HEK293 (cell line): ENCODE data around the gene NMRK2.

ENCODE experiments used
- CTCF ChIA-PET: fragments of 350-600 bp; formaldehyde crosslinking; extraction: SDS; loops from one replicate; lab custom pipeline; 2021; ENCODE audit warnings: antibody characterized with exemption; lab: Yijun Ruan, JAX
- POLR2A ChIA-PET: fragments of 300-600 bp; formaldehyde crosslinking; extraction: SDS; loops from one replicate; lab custom pipeline; 2020; ENCODE audit warnings: antibody characterized with exemption, inconsistent platforms; lab: Yijun Ruan, JAX
- H3K27ac ChIP-seq: fragments of 200-500 bp; sonication (Bioruptor generic); 2 replicates; pipeline ENCODE4 v1.5.1; 2014; ENCODE audit warnings: low read depth, low read length, control low read depth, inconsistent platforms; ENCODE audit errors: extremely low read depth
- H3K36me3 ChIP-seq, 2 experiments: fragments of 200-500 bp in 1 of 2; sonication (Bioruptor generic) in 1 of 2; 1 replicate in 1 of 2; 2 replicates in 1 of 2; pipeline ENCODE4 v1.5.1; 2014 to 2017; ENCODE audit warnings: inconsistent platforms in 2 of 2, low read length in 2 of 2; ENCODE audit not compliant: control insufficient read depth in 2 of 2, insufficient read depth in 1 of 2
- H3K4me1 ChIP-seq: fragments of 200-500 bp; sonication (Bioruptor generic); 2 replicates; pipeline ENCODE4 v1.5.1; 2014; ENCODE audit warnings: mild to moderate bottlenecking, low read length, inconsistent platforms; ENCODE audit not compliant: control insufficient read depth, insufficient read depth
- H3K4me3 ChIP-seq: 2 replicates; pipeline ENCODE4 v1.5.1; 2011; ENCODE audit warnings: low read depth, mild to moderate bottlenecking, control low read depth, low read length, moderate library complexity
- H3K9me3 ChIP-seq: fragments of 200-500 bp; sonication (Bioruptor generic); 2 replicates; pipeline ENCODE4 v1.5.1; 2014; ENCODE audit warnings: low read depth, low read length, inconsistent platforms; ENCODE audit not compliant: control insufficient read depth, insufficient read depth
- GFI1B ChIP-seq: fragments of 450-650 bp; formaldehyde crosslinking; IDR thresholded peaks from 2 replicates; pipeline ENCODE4 v1.5.1; 2016; ENCODE audit warnings: missing biosample characterization, missing genetic modification characterization
- SETDB1 ChIP-seq: IDR thresholded peaks from one replicate; pipeline ENCODE4 v1.6.1; 2017; ENCODE audit warnings: mild to moderate bottlenecking, low read length, moderate library complexity, mixed read lengths; ENCODE audit not compliant: insufficient read length
- TRIM28 ChIP-seq: IDR thresholded peaks from 2 replicates; pipeline ENCODE4 v1.6.1; 2011; ENCODE audit warnings: low read length, control low read depth, borderline replicate concordance
- ZNF146 ChIP-seq: fragments of 450-650 bp; formaldehyde crosslinking; IDR thresholded peaks from 2 replicates; pipeline ENCODE4 v1.5.1; 2016; ENCODE audit warnings: missing biosample characterization, missing genetic modification characterization
- ZNF223 ChIP-seq: fragments of 450-650 bp; formaldehyde crosslinking; IDR thresholded peaks from 2 replicates; pipeline ENCODE4 v1.5.1; 2016; ENCODE audit warnings: missing biosample characterization, missing genetic modification characterization
- ZNF274 ChIP-seq, 2 experiments: fragments of 200-500 bp in 1 of 2; fragments of 450-650 bp in 1 of 2; sonication (Bioruptor generic) in 1 of 2; formaldehyde crosslinking in 1 of 2; IDR thresholded peaks; 2 replicates each; pipeline versions ENCODE4 v1.5.1 to v1.6.1; 2014 to 2016; ENCODE audit warnings: borderline replicate concordance in 1 of 2, inconsistent platforms in 1 of 2, low read length in 1 of 2, missing biosample characterization in 1 of 2, missing genetic modification characterization in 1 of 2
- ZNF324 ChIP-seq: fragments of 450-650 bp; formaldehyde crosslinking; IDR thresholded peaks from 2 replicates; pipeline ENCODE4 v1.5.1; 2016; ENCODE audit warnings: missing biosample characterization, missing genetic modification characterization
- ZNF426 ChIP-seq: fragments of 450-650 bp; formaldehyde crosslinking; IDR thresholded peaks from 2 replicates; pipeline ENCODE4 v1.5.1; 2017; ENCODE audit warnings: missing biosample characterization, missing genetic modification characterization, mild to moderate bottlenecking, inconsistent platforms, moderate library complexity
- ZNF510 ChIP-seq: fragments of 450-650 bp; formaldehyde crosslinking; IDR thresholded peaks from 2 replicates; pipeline ENCODE4 v1.5.1; 2018; ENCODE audit warnings: mild to moderate bottlenecking, missing genetic modification characterization, missing biosample characterization; ENCODE audit not compliant: insufficient replicate concordance
- ZNF76 ChIP-seq: fragments of 450-650 bp; formaldehyde crosslinking; IDR thresholded peaks from 2 replicates; pipeline ENCODE4; 2016; ENCODE audit warnings: low read depth, missing biosample characterization, missing genetic modification characterization, borderline replicate concordance
- ZNF776 ChIP-seq: fragments of 450-650 bp; formaldehyde crosslinking; IDR thresholded peaks from 2 replicates; pipeline ENCODE4 v1.5.0; 2017; ENCODE audit warnings: missing biosample characterization, missing genetic modification characterization, borderline replicate concordance
- ZSCAN5A ChIP-seq: fragments of 450-650 bp; formaldehyde crosslinking; IDR thresholded peaks from 2 replicates; pipeline ENCODE4 v1.5.1; 2016; ENCODE audit warnings: missing biosample characterization, missing genetic modification characterization
- ZXDB ChIP-seq: fragments of 450-650 bp; formaldehyde crosslinking; IDR thresholded peaks from 2 replicates; pipeline ENCODE4 v1.5.1; 2016; ENCODE audit warnings: missing biosample characterization, missing genetic modification characterization
- TF ChIP-seq, protein P1 (sequence below): fragments of 450-650 bp; formaldehyde crosslinking; IDR thresholded peaks from 2 replicates; pipeline ENCODE4 v1.5.1; 2016; ENCODE audit warnings: missing biosample characterization, missing genetic modification characterization
- TF ChIP-seq, protein P2 (sequence below): fragments of 450-650 bp; formaldehyde crosslinking; IDR thresholded peaks from 2 replicates; pipeline ENCODE4 v1.5.1; 2016; ENCODE audit warnings: missing biosample characterization, missing genetic modification characterization
- TF ChIP-seq, protein P3 (sequence below): fragments of 450-650 bp; formaldehyde crosslinking; IDR thresholded peaks from 2 replicates; pipeline ENCODE4 v1.5.1; 2016; ENCODE audit warnings: missing biosample characterization, missing genetic modification characterization
- TF ChIP-seq, protein P4 (sequence below): fragments of 450-650 bp; formaldehyde crosslinking; IDR thresholded peaks from 2 replicates; pipeline ENCODE4 v1.5.1; 2017; ENCODE audit warnings: missing biosample characterization, missing genetic modification characterization

Gene NMRK2

DNA sequence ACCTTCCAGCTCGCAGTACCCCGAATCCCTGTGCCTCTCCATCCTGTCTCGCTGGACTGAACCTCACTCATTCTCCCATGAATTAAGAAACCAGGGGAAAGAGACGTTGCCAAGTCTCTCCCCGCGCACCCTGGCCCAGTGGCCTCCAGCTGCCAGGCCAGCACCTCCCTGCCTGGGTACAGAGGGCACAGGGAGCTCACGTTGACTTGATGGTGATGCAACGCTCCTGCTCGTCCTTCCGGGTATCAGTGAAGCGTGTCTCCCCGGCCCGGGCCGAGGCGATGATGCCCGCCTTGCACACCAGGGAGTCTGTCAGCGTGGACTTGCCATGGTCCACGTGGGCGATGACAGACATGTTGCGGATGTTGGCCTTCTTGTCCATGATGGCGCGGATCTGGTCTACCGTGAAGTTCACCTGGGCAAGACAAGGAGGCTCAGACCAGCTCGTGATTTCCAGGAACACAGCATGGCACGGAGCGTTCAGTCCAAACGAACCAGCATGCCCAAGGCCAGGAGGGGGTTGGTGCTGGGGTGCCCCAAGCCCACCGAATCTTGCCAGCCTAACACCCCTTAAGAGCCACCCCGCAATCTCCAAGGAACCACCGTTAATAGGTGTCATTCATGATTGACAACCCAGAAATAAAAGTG, 51.2 kb downstream of the NMRK2 start (continued):
- TF ChIP-seq GFI1B = no peak
- no peak for TF ChIP-seq ZNF510
- TF ChIP-seq ZNF274 (IDR thresholded peaks at IDR 0.05; ENCODE audit: low read length) = no peak
- no peak for TF ChIP-seq ZNF274 (tag by site-specific recombination; IDR thresholded peaks at IDR 0.05; ENCODE audit: borderline replicate concordance)
- no peak for TF ChIP-seq ZNF324 (tag by site-specific recombination)
- TF ChIP-seq ZNF223 (tag by site-specific recombination) = no peak
- TF ChIP-seq, protein P1, sequence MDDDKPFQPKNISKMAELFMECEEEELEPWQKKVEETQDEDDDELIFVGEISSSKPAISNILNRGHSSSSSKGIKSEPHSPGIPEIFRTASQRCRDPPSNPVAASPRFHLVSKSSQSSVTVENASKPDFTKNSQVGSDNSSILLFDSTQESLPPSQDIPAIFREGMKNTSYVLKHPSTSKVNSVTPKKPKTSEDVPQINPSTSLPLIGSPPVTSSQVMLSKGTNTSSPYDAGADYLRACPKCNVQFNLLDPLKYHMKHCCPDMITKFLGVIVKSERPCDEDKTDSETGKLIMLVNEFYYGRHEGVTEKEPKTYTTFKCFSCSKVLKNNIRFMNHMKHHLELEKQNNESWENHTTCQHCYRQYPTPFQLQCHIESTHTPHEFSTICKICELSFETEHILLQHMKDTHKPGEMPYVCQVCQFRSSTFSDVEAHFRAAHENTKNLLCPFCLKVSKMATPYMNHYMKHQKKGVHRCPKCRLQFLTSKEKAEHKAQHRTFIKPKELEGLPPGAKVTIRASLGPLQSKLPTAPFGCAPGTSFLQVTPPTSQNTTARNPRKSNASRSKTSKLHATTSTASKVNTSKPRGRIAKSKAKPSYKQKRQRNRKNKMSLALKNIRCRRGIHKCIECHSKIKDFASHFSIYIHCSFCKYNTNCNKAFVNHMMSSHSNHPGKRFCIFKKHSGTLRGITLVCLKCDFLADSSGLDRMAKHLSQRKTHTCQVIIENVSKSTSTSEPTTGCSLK (tag by site-specific recombination) = no peak
- TF ChIP-seq SETDB1 = no peak
- TF ChIP-seq, protein P2, sequence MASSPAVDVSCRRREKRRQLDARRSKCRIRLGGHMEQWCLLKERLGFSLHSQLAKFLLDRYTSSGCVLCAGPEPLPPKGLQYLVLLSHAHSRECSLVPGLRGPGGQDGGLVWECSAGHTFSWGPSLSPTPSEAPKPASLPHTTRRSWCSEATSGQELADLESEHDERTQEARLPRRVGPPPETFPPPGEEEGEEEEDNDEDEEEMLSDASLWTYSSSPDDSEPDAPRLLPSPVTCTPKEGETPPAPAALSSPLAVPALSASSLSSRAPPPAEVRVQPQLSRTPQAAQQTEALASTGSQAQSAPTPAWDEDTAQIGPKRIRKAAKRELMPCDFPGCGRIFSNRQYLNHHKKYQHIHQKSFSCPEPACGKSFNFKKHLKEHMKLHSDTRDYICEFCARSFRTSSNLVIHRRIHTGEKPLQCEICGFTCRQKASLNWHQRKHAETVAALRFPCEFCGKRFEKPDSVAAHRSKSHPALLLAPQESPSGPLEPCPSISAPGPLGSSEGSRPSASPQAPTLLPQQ (tag by site-specific recombination) = 0 out of 2 replicates have a peak, but pooled peaks have one; percentile 22

DNA sequence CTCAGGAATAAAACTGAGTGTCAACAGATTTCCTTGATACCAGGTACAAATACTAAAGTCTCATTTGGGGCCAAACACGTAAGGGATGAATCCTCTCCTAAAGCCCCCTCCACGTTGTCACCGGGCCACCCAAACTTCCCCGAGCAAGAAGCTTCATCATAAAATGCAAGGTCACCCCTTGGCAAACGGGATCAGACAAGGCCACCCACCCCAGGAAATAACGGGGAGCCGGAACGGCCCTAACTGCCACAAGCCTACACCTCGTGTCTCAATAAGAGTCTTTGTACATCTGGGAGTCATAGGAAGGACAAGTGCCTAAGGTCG, 51.7 kb downstream of the NMRK2 start:
- no peaks in the 10 kb centered on the region for H3K9me3 ChIP-seq
- TF ChIP-seq ZNF274 (IDR thresholded peaks at IDR 0.05; ENCODE audit: low read length) (no peak), ZNF274 (tag by site-specific recombination; IDR thresholded peaks at IDR 0.05; ENCODE audit: borderline replicate concordance) (no peak), ZNF426 (tag by site-specific recombination) (0 out of 2 replicates have a peak, but pooled peaks have one; percentile 2)
- CTCF ChIA-PET = no interaction called here
- H3K4me3 ChIP-seq = peak overlapping the region; percentile 99
- peak overlapping the region; percentile 100 for H3K27ac ChIP-seq
- peaks cover 18 to 54% of the 10 kb centered on the region in 2 experiments for H3K36me3 ChIP-seq
- peaks cover 11% of the 10 kb centered on the region; the same call in 1 of the 2 replicates for H3K4me1 ChIP-seq
- POLR2A ChIA-PET = interaction anchor here (1.4 to 8.3 kb wide), 7 partner anchors 14 to 200 kb away, joined by 3 to 258 read pairs (median 5); partner anchors contain the start of genes DAPK3 and PIAS4

DNA sequence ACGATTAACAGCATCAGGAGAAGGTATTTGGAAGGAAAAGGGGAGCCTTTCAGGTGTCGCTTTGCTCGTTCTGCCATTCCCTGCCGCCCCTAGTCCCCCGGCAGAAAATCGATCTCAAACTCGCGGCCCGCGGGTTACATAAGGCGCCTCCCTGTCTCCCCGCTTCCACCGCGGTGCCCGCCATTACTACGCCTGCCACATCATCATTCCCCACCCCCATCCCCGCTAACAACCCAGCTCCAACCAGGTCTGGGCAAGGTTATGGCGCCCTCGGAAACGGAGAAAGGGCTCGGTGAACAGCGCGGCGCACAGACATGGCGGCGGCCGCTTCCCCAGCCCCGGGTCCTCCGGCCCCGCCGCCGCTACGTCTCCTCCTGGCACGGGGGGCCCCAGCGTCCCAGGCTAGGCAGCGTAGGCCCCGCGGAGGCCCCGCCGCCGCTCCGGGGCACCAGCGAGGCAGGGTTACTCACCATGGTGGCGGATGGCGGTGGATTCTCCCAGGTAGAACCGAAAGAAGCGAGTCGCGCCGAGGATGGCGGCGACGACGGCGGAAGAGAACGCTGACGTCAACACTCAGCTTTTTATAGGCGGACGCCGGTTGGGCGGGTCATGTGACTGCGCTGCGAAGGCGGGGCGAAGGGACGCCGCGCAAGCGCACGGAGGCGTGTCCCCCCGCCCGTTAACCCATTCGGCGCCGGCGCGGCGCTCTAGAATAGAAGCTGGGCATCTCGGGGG, 52.2 kb downstream of the NMRK2 start, which contains the start of gene EEF2:
EEF2 (minus strand) TSS at position 556 of the 735 bp plus-strand sequence; CDS start at position 473, 83 bp downstream.
- Histone ChIP-seq H3K27ac (peak within 1 kb of the TSS; percentile 100), H3K36me3 (peaks cover 16 to 49% of the 10 kb centered on the region in 2 experiments), H3K4me3 (peak within 1 kb of the TSS; percentile 99), H3K4me1 (peaks cover 11% of the 10 kb centered on the region; the same call in 1 of the 2 replicates), H3K9me3 (no peaks in the 10 kb centered on the region)
- POLR2A ChIA-PET = interaction anchor here (0.6 to 8.3 kb wide), 26 partner anchors 9 to 275 kb away, joined by 3 to 258 read pairs (median 4); partner anchors contain the start of genes DAPK3, MRPL54, PIAS4 and ZBTB7A
- CTCF ChIA-PET = interaction anchor here (0.7 to 1.5 kb wide), 12 partner anchors 12 to 1750 kb away, joined by 3 to 10 read pairs (median 4); partner anchors contain the start of gene NMRK2
- TF ChIP-seq ZXDB (tag by site-specific recombination) (peak; percentile 80), ZNF146 (peak; percentile 3; the same call in 1 of the 2 replicates), ZSCAN5A (tag by site-specific recombination) (0 out of 2 replicates have a peak, but pooled peaks have one; percentile 52), TRIM28 (no peak), ZNF776 (tag by site-specific recombination) (no peak; the same call in 1 of the 2 replicates), ZNF76 (peak; percentile 64)
- TF ChIP-seq, protein P3, sequence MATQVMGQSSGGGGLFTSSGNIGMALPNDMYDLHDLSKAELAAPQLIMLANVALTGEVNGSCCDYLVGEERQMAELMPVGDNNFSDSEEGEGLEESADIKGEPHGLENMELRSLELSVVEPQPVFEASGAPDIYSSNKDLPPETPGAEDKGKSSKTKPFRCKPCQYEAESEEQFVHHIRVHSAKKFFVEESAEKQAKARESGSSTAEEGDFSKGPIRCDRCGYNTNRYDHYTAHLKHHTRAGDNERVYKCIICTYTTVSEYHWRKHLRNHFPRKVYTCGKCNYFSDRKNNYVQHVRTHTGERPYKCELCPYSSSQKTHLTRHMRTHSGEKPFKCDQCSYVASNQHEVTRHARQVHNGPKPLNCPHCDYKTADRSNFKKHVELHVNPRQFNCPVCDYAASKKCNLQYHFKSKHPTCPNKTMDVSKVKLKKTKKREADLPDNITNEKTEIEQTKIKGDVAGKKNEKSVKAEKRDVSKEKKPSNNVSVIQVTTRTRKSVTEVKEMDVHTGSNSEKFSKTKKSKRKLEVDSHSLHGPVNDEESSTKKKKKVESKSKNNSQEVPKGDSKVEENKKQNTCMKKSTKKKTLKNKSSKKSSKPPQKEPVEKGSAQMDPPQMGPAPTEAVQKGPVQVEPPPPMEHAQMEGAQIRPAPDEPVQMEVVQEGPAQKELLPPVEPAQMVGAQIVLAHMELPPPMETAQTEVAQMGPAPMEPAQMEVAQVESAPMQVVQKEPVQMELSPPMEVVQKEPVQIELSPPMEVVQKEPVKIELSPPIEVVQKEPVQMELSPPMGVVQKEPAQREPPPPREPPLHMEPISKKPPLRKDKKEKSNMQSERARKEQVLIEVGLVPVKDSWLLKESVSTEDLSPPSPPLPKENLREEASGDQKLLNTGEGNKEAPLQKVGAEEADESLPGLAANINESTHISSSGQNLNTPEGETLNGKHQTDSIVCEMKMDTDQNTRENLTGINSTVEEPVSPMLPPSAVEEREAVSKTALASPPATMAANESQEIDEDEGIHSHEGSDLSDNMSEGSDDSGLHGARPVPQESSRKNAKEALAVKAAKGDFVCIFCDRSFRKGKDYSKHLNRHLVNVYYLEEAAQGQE = 0 out of 2 replicates have a peak, but pooled peaks have one; percentile 43
- TF ChIP-seq, protein P4, sequence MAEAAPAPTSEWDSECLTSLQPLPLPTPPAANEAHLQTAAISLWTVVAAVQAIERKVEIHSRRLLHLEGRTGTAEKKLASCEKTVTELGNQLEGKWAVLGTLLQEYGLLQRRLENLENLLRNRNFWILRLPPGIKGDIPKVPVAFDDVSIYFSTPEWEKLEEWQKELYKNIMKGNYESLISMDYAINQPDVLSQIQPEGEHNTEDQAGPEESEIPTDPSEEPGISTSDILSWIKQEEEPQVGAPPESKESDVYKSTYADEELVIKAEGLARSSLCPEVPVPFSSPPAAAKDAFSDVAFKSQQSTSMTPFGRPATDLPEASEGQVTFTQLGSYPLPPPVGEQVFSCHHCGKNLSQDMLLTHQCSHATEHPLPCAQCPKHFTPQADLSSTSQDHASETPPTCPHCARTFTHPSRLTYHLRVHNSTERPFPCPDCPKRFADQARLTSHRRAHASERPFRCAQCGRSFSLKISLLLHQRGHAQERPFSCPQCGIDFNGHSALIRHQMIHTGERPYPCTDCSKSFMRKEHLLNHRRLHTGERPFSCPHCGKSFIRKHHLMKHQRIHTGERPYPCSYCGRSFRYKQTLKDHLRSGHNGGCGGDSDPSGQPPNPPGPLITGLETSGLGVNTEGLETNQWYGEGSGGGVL = peak; percentile 46
